CD4-positive, alpha-beta T cell treated with Interleukin-12 subunit alpha and Interleukin-12 subunit beta, for 1 hour (primary cell): Measurements from ENCODE around the gene SERTAD4.

ENCODE experiments used
- DNase-seq: peaks from one replicate; pipeline ENCODE4 v3.0.0-alpha.2; 2020

The SERTAD4 gene

GRCh38 chr1:210233495-210234328, 1.1 kb downstream of the SERTAD4 start:
- peak; percentile 6 for DNase-seq

- no peak for DNase-seq
Observed at GRCh38 chr1:210234329-210234757, 1.7 kb downstream of the SERTAD4 start.

- DNase-seq: no peak
Observed at GRCh38 chr1:210235363-210236053, 2.9 kb downstream of the SERTAD4 start.

- no peak for DNase-seq
Observed at GRCh38 chr1:210236386-210236839, 3.8 kb downstream of the SERTAD4 start.

GRCh38 chr1:210236840-210237409, 4.3 kb downstream of the SERTAD4 start:
- no peak for DNase-seq

GRCh38 chr1:210237479-210237878, 4.9 kb downstream of the SERTAD4 start:
- no peak for DNase-seq

GRCh38 chr1:210237981-210238380, 5.4 kb downstream of the SERTAD4 start:
- DNase-seq: no peak

- DNase-seq: no peak
Observed at GRCh38 chr1:210239349-210240111, 6.9 kb downstream of the SERTAD4 start.

- no peak for DNase-seq
Observed at GRCh38 chr1:210241121-210241520, 8.5 kb downstream of the SERTAD4 start.

- DNase-seq: no peak
Observed at GRCh38 chr1:210244746-210245367, 12.3 kb downstream of the SERTAD4 start.

- no peak for DNase-seq
Observed at GRCh38 chr1:210246447-210246846, 13.9 kb downstream of the SERTAD4 start.

GRCh38 chr1:210248341-210248740, 15.7 kb downstream of the SERTAD4 start:
- no peak for DNase-seq

- no peak for DNase-seq
Observed at GRCh38 chr1:210250665-210250997, 18.0 kb downstream of the SERTAD4 start.

- DNase-seq: no peak
Observed at GRCh38 chr1:210250998-210251679, 18.5 kb downstream of the SERTAD4 start.

GRCh38 chr1:210251680-210252490, 19.3 kb downstream of the SERTAD4 start:
- DNase-seq: no peak

GRCh38 chr1:210252621-210253051, 20.0 kb downstream of the SERTAD4 start:
- DNase-seq: no peak

GRCh38 chr1:210254298-210254697, 21.7 kb downstream of the SERTAD4 start:
- no peak for DNase-seq

- DNase-seq: no peak
Observed at GRCh38 chr1:210257698-210258529, 25.3 kb downstream of the SERTAD4 start.

GRCh38 chr1:210259561-210259960, 27.0 kb downstream of the SERTAD4 start:
- no peak for DNase-seq

GRCh38 chr1:210260096-210260495, 27.5 kb downstream of the SERTAD4 start:
- no peak for DNase-seq
